ENCODE results near the gene SELENOP. TPM values are rescaled to one million over a fixed set of nuclear protein-coding genes. Genes with fewer than 3 reads are reported as not detected.

SELENOP gene
- total and polyA plus RNA-seq, 2 of the 8 experiments (the other 6 are each of a cell fraction or from before 2014, with no cell fraction given), result 5.5 to 19.4 TPM

- 95% methylated on average over 1 of the region's 1 CpG; no CpG with 5 or more reads in 1 of the 2 experiments for WGBS, 2 experiments (ENCODE audit: extremely low coverage in 1 of 2, insufficient coverage in 1 of 2, insufficient read length in 1 of 2, insufficient replicate concordance in 2 of 2, low coverage in 1 of 2, low lambda C conversion rate in 2 of 2, missing lambda C conversion rate in 1 of 2)
- TF ChIP-seq CREB1 (IDR thresholded peaks at IDR 0.05) (no peak), SIRT6 (IDR thresholded peaks at IDR 0.05; ENCODE audit: low read length) (no peak), CTBP2 (IDR thresholded peaks at IDR 0.05; ENCODE audit: borderline replicate concordance, insufficient read depth, insufficient read length, low read length) (no peak), RFX5 (IDR thresholded peaks at IDR 0.05; ENCODE audit: borderline replicate concordance, low read depth, low read length) (no peak), HDAC6 (IDR thresholded peaks at IDR 0.05; ENCODE audit: low read depth, low read length) (no peak), NANOG (IDR thresholded peaks at IDR 0.05; ENCODE audit: insufficient read depth, low read depth, low read length, poor library complexity, severe bottlenecking) (no peak), CEBPB (IDR thresholded peaks at IDR 0.05; ENCODE audit: low read depth, low read length) (no peak), TBP (IDR thresholded peaks at IDR 0.05; ENCODE audit: low read depth, low read length) (no peak), NRF1 (IDR thresholded peaks at IDR 0.05; ENCODE audit: low read depth, low read length) (no peak), SRF (IDR thresholded peaks at IDR 0.05; ENCODE audit: low read depth, low read length) (no peak), POLR2A (IDR thresholded peaks at IDR 0.05; ENCODE audit: control extremely low read depth in 1 of 2, low read depth in 2 of 2, low read length in 2 of 2) (no peak), CBX8 (IDR thresholded peaks at IDR 0.05; ENCODE audit: borderline replicate concordance, low read depth, low read length) (no peak)
- ChIA-PET POLR2A (ENCODE audit: partially characterized antibody) (no interaction called here), CTCF (ENCODE audit: partially characterized antibody) (interaction anchor here (1.8 kb wide), 1 partner anchor 11 kb away, joined by 3 read pairs; no protein-coding TSS in a partner anchor)
- H3K27me3 ChIP-seq (replicated peaks in 1 of 4; ENCODE audit: control insufficient read depth in 3 of 4, extremely low read depth in 1 of 4, insufficient read depth in 3 of 4, low read length in 3 of 4), result no peaks in the 10 kb centered on the region
- no peak overlapping the region for H4K91ac ChIP-seq (replicated peaks; ENCODE audit: insufficient read length, low read length)
- H3K9ac ChIP-seq (replicated peaks in 1 of 4; ENCODE audit: extremely low read depth in 1 of 4, low read depth in 3 of 4, low read length in 3 of 4), result no peak overlapping the region
- H3K56ac ChIP-seq (replicated peaks; ENCODE audit: insufficient read length, low read depth, low read length), result no peak overlapping the region
- H3K23ac ChIP-seq (ENCODE audit: insufficient read length), result no peak overlapping the region
- H3K18ac ChIP-seq (ENCODE audit: extremely low read depth, low read length), result no peak overlapping the region
- H3K23me2 ChIP-seq (ENCODE audit: low read depth, low read length), result no peaks in the 10 kb centered on the region
- H4K20me1 ChIP-seq (replicated peaks in 1 of 2; ENCODE audit: control insufficient read depth in 1 of 2, insufficient read depth in 2 of 2, low read length in 2 of 2), result no peaks in the 10 kb centered on the region
- H3K4me2 ChIP-seq (ENCODE audit: insufficient read depth in 1 of 2, low read depth in 2 of 2, low read length in 2 of 2), result no peak overlapping the region
- no peaks in the 10 kb centered on the region for H3K79me1 ChIP-seq (ENCODE audit: low read depth, low read length)
- H3K4me3 ChIP-seq (ENCODE audit: extremely low read depth in 1 of 4, insufficient read depth in 2 of 4, low read depth in 3 of 4, low read length in 4 of 4), result no peak overlapping the region
- H2BK120ac ChIP-seq (replicated peaks; ENCODE audit: low read depth, low read length), result no peak overlapping the region
- H3K79me2 ChIP-seq (ENCODE audit: control insufficient read depth in 1 of 2, insufficient read depth in 2 of 2, low read length in 2 of 2), result no peaks in the 10 kb centered on the region
- H3K9me3 ChIP-seq (ENCODE audit: insufficient read depth in 2 of 2, low read depth in 1 of 2, low read length in 1 of 2), result no peaks in the 10 kb centered on the region
- H3K27ac ChIP-seq (ENCODE audit: low read depth, low read length), result no peak overlapping the region
- H3K14ac ChIP-seq (ENCODE audit: insufficient read length), result no peak overlapping the region
- H2AFZ ChIP-seq (ENCODE audit: low read length), result no peak overlapping the region
- no peak for DNase-seq (ENCODE audit: low read depth in 1 of 2, low spot score in 2 of 2)
- no peak overlapping the region for H3K4ac ChIP-seq (replicated peaks; ENCODE audit: insufficient read length, low read depth, low read length)
- no peak overlapping the region for H4K5ac ChIP-seq (ENCODE audit: insufficient read length, low read depth, low read length)
- no peak overlapping the region for H2BK5ac ChIP-seq (ENCODE audit: low read depth, low read length)
- no peak overlapping the region for H4K8ac ChIP-seq (ENCODE audit: extremely low read depth, insufficient read depth, low read length)
- H3K36me3 ChIP-seq (ENCODE audit: control insufficient read depth in 2 of 4, insufficient read depth in 4 of 4, low read length in 3 of 4), result no peaks in the 10 kb centered on the region
- no peak overlapping the region for H2BK12ac ChIP-seq (ENCODE audit: low read depth, low read length)
- no peak overlapping the region for H2AK5ac ChIP-seq (ENCODE audit: low read depth, low read length)
- no peaks in the 10 kb centered on the region for H3K4me1 ChIP-seq (replicated peaks in 1 of 4; ENCODE audit: control insufficient read depth in 3 of 4, insufficient read depth in 4 of 4, low read length in 3 of 4)
- H2BK15ac ChIP-seq (ENCODE audit: low read length), result no peak overlapping the region
- H2BK20ac ChIP-seq (ENCODE audit: low read length), result no peak overlapping the region
- no peak for FAIRE-seq
Observed at GRCh38 chr5:42779083-42779482, 32.6 kb downstream of the SELENOP start.
